HG03139 (cell line): Measurements from ENCODE around the gene ZNF593OS.

Experiments used
- ATAC-seq: cut with Tn5 transposase; IDR thresholded peaks from one replicate; pipeline ENCODE4 v1.9.1; 2021; ENCODE audit not compliant: unreplicated experiment

ZNF593OS gene

DNA sequence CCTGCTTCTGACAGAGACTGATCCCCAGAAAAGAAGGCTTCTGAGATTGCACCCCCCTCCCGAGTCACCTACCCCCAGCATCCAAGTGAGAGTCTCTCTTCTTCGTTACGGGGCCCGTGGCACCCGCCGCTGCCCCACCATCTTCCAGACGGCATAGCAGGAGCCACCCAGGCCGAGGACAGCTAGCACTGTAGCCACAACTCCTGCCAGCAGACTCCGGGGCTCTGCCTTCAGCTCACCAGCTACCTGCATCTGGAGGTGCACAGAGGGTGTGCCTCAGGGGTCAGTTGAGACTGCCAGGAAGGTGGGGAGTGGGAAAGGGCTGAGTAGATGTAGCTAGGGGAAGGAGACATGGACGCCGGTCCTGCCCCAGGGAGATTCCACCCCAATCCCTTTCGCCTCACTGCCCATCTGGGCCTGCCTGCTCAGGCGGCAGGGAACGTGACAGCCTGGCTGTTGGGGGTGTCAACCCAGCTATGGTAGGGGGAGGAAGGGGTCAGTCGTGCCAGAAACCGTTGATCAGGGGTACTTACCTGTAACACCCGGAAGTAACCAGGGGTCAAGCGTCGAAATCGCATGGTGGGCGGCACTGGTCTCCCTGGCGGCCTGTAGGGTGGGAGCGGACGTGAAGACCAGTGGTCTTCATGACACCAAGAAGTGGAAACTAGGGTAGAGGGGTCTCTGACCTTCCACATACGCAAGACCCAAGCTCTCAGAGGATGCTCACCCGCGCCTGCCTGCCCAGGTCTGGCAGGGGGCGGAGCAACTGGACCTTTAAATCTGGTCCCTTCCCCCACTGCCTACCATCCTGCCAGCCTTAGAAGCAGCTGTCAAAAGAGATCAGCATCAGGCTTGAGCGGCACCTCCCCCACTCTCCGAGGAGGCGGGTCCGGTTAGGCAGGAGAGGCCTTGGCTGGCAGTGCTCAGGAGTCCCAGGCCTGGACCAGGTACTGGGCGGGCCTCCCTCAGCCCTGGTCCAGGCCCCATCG is at the start of gene ZNF593OS:
ZNF593OS (minus strand) TSS at position 749 of the 989 bp plus-strand sequence; CDS start at position 578, 171 bp downstream.
- ATAC-seq = no peak

DNA sequence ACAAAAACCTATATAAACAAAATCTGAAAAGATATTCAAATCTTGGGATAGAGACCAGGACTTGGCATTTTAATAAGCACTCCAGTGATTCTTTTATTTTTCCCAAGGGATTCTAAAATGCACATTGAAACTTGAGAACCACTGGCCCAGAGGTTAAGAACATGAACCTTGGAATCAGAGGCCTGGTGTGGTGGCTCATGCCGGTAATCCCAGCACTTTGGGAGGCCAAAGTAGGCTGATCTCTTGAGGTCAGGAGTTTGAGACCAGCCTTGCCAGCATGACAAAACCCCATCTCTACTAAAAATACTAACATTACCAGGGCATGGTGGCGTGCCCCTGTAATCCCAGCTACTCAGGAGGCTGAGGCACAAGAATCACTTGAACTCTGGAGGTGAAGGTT is 49.5 kb upstream of the ZNF593OS start:
- ATAC-seq = no peak

DNA sequence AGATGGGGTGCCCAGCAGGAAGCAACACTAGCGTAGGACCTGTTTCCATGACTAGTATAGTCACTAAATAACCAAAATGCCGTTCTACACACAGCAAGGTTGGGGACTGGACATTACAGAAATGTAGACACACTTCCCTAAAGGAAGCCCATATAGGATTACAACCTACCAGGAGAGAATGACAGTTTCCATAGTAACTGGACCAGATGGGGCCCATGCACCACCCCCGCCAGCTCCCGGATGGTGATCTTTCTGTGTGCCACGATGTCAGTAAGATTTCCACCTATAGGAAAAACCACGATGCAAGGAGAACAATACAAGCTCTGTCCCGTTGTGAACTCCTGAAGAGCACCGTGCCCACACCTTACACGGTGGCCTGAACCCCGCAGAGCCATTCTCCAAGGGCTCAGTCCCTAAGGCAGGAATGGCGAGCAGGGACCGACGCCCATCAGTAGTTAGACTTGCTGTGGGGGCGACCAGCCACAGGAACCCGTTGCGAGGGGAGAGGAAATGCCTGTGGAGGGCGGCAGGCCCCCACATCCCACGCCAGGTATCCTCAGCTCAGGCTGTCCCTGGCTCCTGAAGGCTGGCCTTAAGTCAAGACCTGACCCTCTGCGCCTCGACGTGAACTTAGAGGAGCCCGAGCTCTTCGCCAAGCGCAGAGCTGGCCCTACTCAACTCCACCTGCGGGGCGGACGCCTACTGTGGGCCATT is 48.7 kb upstream of the ZNF593OS start:
- no peak for ATAC-seq

DNA sequence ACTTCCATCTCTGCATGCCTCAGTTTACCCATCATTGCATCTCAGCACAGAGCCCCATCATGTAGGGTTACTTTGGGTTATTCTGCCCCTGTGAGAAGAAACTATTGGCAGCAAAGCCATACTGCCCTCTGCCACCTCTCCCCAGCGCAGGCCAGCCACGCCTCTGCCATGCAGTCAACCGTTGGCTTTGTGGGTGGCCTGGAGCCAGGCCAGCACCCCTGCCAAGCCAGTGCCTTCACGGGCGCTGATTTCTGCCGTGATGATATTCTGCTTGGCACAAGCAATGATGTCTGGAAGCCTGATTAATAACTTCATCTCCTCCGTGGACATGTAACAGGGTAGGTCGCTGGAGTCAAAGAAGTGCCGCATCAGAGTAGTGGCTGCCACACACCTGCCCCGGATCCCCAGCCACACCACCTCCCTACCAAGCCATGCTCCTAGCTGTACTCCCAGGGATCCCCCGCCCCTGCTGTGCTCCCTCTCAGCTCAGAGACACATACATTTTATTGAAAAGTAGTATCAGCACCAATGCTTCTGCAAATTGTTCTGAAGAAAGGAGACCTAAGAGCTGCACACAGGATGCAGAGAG is 47.4 kb upstream of the ZNF593OS start:
- ATAC-seq = no peak

DNA sequence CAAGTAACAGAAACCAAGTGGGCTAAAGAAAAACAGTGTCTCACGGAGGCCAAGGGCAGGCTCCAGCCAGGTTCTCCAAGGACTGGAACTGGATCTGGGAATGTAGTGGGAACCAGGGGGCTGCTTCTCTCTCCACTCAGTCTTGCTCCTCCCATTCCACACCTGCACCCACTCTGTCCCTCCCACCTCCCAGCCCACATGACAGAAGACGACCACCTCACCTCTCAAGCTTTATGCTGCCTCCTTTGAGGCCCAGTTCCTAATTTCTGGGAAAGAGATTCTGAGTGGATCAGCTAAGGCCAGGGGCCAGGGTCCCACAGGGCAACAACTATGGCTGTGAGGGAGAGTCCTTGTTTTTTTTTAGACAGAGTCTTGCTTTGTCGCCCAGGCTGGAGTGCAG is 43.6 kb upstream of the ZNF593OS start:
- no peak for ATAC-seq

DNA sequence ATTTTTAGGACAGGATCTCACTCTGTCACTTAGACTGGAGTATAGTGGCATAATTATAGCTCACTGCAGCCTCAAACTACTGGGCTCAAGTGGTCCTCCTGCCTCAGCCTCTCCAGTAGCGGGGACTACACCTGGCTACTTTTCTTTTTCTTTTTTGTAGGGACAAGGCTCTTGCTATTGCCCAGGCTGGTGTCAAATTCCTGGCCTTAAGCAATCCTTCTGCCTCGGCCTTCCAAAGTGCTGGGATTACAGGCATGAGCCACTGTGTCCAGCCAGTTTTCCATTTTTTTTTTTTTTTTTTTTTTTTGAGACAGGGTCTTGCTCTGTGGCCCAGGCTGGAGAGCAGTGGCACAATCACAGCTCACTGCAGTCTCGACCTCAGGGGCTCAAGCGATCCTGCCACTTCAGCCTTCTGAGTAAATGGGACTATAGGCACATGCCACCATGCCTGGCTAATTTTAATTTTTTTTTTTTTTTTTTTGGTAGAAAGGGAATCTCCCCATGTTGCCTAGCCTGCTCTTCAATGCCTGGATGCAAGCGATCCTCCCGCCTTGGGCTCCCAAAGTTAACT is 41.8 kb upstream of the ZNF593OS start:
- ATAC-seq = no peak

DNA sequence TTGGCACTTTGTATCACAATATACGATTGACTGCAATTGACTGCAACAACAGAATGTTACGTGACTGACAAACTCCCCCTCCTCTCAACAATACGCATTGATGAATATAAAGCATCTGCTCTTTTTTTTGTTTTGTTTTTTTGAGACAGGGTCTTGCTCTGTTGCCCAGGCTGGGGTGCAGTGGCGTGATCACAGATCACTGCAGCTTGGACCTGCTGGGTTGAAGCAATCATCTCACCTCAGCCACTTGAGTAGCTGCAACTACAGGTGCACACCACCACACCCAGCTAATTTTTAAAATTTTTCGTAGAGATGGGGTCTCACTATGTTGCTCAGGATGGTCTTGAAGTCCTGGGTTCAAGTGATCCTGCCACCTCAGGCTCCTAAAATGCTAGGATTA is 41.1 kb upstream of the ZNF593OS start:
- no peak for ATAC-seq

DNA sequence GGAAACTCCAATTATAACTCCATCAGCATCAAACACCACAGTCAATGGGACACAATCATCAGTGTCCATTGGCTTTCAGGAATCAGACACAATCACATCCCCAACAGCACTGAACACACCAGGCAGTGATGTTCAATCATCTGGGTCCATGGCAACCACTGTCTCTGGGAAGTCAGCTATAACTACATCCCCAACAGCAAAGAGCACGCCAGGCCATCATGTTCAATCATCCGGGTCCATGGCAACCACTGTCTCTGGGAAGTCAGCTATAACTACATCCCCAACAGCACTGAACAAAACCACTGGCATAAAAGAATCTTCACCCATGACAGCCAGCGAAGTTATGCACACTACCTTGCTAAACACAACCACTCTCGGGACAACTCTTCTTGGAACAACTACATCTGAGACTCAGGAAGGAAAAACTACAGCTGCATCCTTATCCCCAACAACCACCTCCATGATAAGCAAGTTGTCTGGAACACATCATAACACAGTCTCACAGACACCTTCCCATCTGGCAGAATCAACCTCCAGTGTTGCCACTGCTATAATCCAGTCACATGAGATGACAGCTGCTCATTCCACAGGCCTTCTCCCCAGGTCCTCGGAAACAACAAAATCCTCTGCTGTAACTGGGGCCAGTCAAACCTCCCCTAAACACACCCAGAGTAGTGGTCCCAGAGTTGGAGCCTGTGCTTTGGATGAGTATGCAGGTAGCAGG is 38.7 kb upstream of the ZNF593OS start:
- no peak for ATAC-seq

DNA sequence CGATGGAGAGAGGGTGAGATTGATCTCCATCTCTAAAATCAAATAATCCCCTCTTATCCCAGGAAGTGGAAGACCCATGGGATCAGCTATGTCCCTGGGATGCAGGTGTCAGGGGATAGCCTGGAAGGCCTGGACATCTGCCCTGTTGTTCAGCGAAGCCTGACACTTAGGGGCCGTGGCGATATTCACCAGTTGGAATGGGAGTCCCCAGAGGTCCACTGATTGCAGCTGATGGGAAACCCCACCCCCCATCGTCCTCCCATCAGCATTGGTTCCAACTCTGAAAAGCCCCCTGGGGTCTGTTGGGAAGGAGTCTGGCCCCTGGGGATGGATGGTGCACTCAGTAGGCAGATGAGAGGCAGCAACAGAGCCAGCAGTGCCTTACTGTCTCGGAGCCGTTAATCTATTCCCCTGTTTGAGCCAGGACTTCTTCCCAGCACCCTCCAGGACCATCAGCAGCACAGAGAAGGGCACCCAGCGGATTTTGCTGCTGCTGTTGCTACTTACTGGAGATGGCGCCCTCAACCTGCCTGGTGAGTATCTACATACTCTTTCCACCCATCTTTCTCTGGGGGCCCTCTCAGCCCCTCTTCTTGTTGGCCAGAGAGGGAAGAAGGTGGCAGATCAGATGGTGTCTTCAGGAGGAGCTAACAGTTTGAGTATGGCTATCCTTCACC is 32.1 kb upstream of the ZNF593OS start:
- ATAC-seq = no peak

DNA sequence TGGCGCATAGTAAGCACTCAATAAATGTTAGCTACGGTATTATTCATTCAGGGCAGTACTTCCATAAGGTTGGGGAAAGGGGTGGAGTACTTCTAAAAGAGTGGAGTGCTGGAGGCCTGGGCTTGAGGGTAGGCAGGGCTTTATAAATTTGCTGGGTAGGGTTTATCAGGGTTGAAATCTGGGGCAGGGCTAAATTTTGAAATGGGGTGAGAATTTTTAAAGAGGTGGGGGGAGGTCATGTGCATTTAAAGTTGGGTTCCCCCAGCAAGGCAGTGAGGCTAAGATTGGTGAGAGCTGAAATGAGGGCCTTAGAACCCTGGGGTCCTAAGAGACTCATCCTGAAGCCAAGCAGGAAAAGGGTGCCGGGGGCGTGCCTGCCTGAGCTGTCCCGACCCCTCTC is 28.8 kb upstream of the ZNF593OS start:
- ATAC-seq = no peak

DNA sequence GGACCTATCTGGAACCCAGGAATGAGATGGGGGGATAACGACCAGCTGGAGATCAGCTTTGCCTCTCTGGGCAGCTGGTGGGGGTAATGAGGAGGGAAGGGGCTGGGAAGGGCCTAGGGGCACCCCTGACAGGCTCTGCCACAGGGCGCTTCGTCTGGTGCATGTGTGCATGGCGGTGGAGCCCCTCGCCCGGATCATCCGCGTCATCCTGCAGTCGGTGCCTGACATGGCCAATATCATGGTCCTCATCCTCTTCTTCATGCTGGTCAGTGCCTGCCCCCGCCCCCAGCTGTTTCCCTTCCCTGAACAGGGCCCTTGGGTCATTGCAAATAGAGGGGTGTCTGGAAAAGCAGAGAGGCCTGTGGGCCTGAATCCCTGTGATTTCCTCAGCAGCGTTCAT is 26.2 kb upstream of the ZNF593OS start:
- no peak for ATAC-seq

DNA sequence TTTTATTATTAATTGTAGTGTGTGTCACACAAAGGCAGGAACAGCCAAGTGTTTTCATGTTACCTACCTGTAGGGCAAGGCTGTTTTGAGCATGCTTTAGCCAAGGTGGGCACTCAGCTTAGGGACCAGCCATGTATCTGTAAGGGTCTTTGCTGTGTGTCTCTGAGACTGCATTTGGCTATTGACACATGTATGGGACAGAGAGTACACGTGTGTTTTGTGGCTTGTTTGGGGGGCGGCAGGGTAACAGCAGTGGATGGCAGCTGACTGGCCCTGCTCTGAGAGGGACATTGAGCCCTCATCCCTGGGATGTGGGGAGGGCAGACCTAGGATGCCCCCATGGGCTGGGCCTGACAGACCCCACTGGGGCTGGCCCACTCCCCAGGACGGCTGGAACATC is 25.7 kb upstream of the ZNF593OS start:
- no peak for ATAC-seq

DNA sequence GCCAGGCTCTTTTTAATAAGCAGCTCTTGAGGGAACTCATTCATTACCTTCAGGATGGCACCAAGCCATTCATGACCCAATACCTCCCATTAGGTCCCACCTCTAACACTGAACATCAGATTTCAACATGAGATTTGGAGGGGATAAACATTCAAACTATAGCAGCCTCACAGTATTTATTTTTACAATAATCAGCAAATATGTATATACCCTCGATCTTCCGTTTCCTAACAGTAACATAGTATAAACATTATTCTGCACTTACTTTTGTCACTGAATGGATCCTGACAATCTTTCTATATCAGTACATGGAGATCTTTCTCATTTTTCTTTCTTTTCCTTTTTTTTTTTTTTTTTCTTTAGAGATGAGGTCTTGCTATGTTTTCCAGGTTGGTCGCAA is 24.2 kb upstream of the ZNF593OS start:
- no peak for ATAC-seq

DNA sequence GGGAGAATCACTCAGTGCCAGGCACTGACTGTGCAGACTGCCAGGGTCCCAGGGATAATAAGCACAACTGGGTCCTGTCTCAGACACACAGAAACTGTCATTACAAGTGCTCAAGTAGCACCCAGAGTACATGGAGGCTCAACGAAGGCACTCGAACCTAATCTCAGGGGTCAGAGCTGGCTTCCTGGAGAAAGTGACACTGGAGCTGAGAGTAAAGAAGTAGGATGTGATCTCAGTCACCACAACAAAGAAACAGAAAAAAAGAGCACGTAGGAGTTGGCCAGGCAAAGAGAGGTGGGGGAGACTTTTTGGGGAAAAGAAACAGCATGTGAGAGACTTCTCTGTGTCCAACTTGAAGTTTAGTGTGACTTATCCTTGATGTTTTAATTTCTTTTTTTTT is 20.1 kb upstream of the ZNF593OS start:
- no peak for ATAC-seq

DNA sequence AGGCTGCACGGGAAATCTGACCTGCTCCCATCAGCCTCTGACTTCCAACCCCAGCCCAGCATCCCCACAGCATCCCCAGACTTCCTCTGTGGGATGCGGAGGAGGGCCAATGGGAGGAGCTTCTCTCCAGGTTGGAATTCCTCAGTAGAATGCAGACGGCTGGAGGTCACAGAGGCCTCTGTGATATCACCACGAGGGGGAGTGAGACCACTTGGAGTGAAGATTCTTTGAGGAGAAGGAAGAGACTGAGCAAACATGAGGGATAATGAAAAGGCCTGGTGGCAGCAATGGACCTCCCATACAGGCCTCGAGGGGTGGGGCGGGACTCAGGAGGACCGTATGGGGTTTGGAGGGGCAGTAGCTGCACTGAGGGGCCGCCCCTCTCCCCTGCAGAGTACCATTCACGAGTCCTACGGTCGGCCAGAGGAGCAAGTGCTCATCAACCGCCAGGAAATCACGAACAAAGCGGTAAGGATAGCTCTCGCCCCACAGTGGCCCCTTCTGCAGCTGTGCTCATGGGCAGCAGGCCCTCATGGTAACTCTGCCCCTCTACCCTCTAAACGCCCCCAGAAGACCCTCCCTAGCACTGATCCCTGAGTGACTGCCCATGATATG is 18.8 kb upstream of the ZNF593OS start, which contains the start of gene CATSPER4:
CATSPER4 (plus strand) TSS at position 230 of the 615 bp plus-strand sequence; CDS start at position 256, 26 bp downstream.
- ATAC-seq = no peak

DNA sequence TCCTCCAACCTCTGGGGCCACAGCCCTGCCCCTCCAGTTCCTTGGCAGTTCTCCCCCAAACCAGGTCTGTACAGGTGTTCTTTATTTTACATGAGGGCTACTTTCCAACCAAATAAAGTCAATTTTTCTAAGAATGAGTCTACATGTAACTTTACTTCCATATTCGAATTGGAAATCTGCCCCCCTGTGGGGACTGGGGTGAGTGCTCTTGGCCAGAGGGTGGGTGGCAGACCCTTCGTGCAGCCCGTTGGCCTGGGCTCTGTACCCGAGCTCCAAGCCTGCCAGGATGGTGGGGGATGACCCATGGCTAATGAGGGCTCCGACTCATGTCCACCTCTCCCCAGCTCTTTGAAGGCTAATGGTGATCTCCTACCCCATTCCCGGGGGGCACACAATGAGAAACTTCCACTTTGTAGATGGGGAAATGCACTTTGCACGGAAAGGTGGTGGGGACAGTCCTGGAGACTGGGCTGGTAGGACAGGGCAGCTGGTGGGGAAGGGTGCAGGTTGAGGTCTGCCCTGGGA is 18.2 kb upstream of the ZNF593OS start:
- no peak for ATAC-seq

DNA sequence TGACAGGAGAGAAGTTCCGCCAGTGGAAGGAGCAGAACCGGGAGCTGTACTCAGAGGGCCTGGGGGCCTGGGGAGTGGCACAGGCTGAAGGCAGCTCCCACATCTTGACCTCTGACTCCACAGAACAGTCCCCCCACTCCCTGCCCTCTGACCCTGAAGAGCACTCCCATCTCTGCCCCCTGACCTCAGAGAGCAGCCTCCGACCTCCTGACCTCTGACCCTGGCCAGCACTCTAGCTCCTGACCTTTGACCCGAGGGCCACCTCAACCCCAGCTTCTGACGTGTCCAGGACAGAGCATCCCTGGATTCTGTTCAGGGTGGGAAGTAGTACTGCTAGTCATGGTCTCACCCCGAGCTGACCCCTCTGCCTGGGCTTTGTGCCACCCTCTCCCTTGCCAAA is 17.7 kb upstream of the ZNF593OS start:
- no peak for ATAC-seq

DNA sequence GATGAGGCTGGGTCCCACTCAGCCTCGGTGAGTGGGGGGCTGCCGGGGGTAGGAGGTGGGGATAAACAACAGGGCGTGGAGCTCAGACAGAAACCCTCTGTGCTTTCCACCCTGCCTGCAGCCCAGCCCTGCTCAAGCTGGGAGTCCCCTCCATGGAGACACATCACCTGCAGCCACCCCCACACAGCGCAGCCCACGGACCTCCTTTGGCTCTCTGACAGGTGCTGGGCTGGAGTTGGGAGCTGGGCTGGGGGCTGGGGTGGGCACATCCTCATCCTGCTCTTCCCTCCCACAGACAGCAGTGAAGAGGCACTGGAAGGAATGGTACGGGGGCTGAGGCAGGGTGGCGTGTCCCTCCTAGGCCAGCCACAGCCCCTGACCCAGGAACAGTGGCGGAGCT is 16.8 kb upstream of the ZNF593OS start:
- no peak for ATAC-seq

DNA sequence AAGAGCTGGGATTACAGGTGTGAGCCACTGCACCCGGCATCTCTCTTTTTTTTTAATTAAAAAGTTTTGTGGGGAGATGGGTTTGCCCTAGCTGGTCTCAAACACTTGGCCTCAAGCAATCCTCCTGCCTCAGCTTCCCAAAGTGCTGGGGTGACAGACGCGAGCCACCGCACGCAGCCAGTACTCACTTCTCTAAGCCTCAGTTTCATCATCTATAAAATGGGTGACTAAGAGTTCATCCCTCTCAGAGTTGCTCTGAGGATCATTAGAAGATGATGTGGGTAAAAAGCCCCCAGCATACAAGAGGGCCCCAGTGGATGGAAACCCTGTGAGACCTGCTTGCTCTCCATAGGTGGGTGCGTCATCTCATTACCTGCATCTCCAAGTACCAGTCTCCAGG is 16.2 kb upstream of the ZNF593OS start:
- ATAC-seq = no peak
